Fibroblast of peridontal ligament (primary cell): ENCODE results near the gene TMEM53.
A peak's percentile ranks its signal among the peaks of the same experiment; 100 is the strongest.

Experiments used
- DNase-seq: peaks from one replicate; pipeline ENCODE4 v3.0.0-alpha.2; 2010; ENCODE audit errors: extremely low read depth

The TMEM53 gene

DNA sequence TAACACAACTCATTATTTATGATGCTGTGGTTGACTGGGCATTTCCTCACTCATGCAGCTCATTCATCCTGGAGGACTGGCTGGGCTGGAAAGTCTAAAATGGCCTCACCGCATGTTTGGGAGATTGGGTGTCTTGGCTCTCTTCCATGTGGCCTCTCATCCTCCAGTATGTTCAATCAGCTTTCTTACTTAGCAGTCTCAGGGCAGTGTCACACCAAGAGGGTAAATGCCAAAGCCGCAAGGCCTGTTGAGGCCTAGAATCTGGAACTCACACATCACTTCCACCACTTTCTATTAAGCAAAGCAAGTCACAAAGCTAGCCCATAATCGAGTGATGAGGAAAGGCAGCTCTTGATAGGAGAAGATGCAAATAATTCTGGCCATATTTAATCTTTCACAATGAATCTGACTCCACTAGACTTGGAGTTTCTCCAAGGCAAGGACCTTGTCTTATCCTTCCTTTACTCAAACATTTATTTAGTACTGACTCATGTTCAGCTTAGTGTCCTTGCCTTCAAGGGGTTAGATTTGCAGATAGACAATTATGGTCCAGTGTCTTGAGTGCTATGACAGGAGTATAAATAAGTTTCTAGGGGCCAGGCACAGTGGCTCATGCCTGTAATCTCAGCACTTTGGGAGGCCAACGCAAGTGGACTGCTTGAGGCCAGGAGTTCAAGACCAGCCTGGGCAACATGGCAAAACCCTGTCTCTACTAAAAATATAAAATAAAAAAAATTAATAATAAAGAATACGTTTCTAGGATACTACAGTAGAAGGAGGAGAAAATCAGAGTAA is 45.1 kb downstream of the TMEM53 start:
- peak; percentile 95 for DNase-seq

DNA sequence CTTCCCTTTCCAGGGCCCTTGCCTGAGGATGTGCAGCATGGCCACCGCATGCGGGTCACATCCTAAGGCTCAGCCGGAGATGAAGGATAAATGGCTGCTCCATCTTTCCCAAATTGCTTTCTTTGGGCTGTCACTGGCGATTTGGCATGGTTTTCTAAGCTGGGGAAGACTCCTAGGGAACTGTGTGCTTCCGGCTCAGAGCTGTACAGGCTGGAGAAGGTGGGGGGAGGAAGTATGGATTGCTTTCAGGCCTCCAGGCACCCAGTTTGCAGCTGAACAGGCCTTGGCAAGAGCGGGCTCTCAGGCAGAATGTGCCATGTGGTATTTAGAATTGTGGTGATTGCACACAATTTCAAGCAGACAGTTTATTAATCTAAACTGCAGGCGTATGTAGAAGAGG is 48.9 kb downstream of the TMEM53 start:
- DNase-seq: no peak

DNA sequence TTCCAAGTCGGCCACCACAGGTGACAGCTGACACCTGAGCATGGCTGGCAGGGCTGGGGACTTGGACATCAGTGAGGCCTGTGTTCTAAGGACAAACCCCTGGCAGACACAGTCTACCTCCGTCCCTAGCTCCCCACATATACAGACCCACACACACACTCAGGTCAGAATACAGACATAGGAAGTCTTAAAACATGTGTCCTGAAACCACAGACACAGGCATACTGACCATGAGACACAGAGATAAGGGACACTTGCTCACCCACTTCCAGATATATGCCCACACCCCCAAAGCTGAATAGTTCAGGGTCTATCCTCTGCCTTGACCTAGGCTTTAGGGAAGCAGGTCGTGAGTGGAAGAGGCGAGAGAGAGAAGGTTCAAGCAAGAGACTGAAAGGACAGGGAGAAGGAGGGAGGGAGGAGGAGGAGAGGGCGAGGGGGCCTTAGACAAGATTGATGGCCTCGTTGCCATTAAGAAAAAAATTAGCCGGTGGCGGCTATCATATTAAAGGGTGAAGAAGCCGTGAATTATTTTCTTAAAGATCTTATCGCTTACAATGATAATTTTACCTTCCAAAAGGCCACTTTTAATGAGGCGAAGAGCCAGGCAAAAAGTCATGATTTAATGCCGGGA is 49.9 kb downstream of the TMEM53 start:
- DNase-seq: no peak

DNA sequence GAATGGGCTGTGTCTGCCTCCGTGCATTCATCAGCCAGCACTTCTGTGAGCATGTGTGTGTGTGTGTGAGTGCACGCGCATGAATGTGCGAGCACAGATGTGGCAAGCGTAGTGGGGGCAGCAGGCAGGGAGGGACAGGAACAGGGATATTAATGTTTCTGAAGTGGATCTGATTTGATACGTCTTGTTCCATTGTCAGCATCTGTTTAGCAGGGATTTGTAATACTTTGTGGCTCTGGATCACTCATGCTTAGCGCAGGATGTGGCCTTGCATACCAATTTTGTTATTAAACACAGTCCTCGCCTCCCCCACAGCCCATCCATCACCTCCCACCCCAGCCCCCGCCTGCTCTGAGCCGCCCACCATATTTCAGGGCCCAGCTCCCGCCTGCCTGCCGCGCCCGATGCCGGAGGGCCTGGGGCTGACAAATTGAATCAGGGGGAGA is 52.4 kb downstream of the TMEM53 start:
- no peak for DNase-seq

DNA sequence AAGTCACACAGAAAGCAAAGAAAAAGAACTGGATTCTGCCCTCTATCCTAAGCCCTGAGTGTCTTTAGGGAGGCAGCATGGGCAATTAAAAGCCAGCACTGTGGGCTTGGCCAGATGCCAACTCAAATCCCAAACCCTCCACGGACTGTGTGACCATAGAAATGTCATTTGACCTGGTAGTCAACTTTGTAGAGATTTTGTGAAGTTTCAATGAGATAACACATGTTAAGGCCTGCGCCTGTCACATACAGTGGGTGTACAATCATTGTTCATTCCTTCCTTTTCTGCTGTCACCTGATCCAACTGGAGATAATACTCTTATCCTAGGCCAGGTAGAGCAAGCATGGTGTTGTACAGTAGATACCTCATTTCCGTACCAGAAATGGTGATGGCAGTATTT is 54.2 kb downstream of the TMEM53 start:
- DNase-seq: no peak

DNA sequence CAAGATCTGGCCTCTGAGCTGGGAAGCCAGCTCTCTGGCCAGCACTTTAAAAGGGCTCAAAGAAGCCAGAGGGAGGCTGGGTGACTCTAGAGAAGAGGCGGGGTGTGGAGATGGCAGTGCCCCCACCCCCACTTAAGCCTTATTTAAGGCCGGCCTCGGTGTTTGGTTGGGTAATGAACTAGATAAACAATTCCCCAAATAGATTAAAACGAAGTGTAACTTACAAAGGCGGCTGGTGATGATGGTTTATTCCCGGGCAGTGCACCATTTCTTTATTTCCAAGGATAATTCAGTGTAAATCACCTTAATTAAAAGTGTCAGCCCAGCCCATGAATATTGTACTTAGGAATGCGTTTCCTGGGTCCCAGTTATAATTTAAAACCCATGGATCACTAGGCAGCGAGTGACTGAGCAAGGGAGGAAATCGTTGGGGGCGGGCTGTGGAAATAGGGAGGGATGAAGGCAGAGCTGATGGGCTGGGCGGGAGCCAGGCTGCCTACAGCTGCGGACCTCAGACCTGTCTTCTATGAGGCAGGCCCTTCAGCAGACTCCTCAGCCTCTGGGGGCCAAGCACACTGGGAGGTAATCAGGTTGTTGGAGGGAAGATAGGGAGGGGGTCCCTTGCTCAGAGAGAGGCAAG is 54.9 kb downstream of the TMEM53 start:
- DNase-seq: peak; percentile 76

DNA sequence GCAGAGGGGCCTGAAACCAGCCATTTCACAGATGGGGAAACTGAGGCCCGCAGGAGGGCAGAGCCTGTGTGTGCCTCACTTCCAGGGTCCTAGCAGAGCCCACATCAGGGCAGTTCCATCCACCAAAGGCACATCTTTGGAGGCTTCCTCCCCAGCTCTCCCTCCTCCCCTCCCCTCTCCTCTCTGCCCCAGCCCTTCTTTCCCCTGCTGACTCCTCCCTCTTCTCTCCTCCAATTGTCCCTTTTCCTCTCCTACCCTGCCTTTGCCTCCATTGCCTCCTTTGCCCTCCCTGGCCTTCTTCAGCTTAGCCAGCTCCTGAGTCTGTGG is 56.6 kb downstream of the TMEM53 start:
- DNase-seq: no peak

DNA sequence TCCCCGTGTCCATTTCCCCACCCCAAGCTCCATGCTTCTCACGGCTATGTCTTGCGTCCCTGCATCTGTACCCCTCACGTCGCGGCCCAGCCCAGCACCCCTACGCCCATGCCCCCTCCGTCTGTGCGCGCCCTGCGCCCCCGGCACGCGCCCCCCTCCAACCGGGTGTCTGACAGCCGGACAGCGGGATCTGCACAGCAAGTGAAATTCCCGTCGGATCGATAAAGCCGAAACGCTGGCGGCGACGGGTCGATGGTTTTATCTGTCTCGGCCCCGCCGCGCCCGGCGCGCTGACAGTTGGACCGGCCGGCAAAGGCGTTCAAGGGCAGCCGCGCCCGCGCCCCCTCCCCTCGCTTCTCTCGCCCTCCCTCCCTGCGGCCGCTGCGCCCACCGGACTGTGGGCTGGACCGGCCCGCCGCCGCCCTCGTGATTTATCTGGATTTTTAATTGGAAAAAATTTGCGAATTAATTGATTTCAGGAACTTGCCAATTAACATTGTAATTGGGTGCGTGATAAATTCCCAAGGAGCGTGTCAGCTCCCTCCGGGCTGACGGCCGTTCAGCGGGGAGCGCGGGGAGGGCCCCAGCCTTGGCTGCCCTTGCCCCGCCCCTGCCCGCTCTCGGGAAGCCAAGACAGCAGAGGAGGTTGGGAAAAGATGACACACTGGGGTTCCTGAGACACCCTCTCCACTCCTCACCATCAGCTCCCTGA is 57.1 kb downstream of the TMEM53 start:
- DNase-seq: no peak

DNA sequence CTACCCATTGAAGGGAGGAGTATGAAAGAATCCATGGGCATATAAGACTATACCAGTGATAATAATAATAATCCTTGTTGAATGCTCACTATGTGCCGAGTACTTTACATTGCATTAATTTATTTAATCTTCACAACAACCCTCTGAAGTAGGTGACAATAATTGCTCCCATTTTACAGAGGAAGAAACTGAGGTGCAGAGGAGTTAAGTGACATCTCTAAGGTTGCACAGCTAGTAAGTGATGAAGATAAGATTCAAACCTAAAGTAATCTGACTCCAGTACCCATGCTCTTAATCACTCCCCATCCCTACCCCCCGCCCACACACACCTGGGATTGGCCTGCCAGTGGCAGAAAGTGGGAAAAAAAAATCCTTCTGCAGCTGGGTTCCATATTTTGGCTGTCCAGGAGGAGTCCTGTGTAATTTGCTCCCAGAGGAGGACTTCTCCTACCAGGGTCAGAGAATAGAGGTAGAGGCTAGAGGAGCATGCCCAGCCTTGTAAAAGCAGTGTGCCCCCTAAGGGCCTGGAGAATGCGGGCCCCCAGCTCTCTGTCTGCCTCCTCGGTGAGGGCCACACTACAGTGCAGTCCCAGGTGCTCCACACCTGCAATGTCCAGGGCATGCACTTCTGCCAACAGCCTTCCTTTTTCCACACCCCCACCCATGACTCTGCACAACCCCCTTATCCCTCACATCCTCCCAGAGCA is 57.8 kb downstream of the TMEM53 start:
- no peak for DNase-seq

DNA sequence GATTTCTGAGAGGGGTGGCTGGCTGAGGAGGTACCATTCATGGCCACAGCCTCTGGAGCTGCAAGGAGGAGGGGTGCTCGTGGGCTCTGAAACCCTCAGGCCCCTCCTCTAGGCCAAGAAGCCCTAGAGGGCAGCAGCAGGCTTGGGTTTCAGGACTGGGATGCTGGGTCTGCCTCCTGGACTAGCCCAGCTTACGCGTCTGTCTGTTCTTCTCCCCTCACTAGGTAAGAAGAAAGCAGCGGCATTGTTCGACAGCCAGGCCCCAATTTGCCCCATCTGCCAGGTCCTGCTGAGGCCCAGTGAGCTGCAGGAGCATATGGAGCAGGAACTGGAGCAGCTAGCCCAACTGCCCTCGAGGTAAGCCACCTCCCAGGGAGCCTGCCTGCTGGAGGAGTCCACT is 60.3 kb downstream of the TMEM53 start:
- no peak for DNase-seq

DNA sequence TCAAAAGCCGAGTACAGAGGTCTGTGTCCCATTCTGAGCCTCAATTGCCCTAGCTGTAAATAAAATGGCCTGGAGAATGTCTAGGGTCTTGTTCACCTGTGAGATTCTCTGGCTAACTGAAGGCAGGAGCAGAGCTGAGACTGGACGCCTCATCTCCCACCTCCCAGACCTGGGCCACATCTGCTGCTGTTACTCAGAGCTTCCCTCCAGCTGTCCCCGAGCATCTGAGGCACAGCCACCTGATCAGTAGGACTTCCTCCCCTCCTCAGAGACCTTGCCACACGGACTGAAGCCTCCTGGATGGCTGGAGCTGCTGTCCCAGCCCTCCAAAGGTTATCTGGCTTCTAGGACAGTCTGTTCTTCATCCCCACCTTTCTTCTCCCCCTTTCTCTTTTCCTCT is 62.4 kb downstream of the TMEM53 start:
- no peak for DNase-seq

DNA sequence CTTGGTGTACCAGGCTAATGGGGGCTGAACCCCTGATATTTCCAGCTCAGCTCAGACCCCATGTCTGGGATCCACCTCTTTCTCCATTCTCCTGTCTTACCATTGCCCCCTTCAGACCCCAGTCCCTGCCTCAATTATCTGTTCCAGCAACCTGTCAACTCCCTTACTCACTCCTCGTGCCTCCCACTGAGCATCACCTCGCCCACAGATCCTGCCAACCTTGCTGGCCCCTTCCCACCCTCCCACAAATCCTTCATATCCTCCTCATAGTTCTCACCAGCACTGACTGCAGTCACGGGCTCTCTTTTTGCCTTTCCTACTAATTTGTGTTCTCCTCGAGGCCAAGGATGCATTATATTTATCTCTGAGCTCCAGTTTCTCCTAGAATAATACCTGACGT is 62.9 kb downstream of the TMEM53 start:
- no peak for DNase-seq

DNA sequence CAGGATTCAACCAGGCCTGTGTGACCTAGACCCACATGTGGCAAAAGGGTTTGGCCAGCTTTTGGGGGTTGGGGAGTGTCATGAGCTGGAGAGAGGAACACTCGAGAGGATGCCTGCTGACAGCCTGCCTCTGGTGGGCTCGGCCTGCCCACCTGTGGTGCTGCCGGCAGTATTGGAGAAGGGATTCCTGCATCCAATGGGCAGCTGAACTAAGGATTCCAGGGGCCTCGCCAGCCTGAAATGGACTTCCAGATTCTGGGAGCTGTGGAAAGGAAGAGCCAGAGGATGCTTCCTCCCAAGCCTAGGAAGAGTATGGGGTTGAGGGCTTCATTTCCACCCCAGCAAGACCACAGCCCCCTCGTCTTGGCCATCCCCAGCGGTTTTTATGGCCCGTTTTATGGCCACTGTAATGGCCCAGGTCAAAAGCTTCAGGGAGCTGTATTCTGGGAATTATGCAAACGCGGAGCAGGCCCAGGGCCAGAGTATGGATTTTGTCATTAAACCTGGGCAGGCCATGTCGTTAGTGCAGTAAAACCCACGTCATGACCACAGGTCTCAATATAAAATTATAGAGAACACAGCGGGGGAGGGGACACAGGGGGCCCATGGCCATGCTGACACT is 63.6 kb downstream of the TMEM53 start:
- no peak for DNase-seq

DNA sequence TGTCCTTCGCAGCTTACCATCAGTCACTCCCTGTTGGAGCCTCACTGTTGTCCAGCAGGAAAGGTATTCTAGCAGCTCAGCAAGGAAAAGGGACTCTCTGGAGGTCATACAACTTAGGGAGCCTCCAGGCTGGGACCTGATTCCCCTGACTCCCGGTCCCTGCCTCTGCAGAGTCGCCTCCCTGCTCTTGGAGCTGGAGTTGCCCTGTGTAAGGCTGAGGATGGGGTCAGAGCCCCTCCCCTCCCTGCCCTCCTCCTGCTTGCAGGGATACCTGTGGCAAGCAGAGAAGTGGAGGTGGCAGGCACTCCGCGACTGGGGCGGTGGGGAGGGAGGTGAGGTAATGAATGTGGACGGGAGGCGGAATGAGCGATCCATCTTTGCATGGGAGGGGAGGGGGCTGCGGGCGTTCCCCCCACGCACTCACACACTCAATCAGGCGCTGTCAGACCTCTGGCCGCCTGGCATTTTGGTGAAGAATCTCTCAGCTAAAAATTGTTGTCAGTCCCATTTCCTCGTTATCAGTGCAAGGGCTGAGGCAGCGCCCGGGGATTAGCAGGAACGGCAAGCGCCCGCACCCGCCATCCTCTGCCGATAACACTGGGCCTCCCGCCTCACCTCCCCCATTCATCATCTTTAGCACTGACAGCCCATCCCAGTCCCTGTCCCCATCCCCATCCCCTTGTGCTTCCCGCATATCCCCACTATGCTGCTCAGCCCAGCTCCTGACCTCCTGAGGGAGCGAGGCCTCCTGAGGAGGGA is 64.3 kb downstream of the TMEM53 start:
- DNase-seq: no peak

DNA sequence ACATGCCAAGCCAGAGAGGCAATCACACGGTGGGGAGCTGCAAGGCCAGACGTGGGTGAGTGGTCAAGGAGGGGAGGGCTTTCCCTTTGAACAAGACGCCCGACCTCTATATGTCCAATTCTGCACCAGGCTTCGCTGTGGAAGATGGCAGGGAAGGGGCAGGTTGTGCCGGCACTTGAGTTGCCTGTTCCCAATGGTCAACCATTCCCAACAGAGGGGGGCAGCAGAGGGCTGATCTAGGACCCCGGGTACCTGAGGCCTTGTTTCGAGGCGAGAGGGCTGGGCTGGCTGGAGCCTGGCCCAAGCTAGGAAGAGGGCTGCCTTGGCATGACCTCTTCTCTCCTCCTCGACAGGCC is 64.9 kb downstream of the TMEM53 start:
- DNase-seq: peak; percentile 49

DNA sequence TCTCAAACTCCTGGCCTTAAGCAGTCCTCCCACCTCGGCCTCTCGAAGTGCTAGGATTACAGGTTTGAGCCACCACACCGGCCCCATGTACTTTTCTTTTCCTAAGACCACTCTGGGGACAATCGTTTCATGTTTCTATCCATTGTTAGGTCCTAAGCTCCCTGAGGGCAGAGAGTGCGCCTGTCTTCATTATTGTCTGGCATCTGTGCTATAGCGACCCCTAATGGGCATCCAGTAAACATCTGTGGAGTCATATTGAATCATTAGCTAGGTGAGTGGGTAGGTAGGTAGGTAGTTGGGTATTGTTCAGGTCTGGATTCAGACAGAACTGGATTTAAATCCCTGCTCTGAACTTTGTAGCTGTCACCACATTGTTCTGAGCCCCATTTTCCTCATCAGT is 66.1 kb downstream of the TMEM53 start:
- DNase-seq: no peak

DNA sequence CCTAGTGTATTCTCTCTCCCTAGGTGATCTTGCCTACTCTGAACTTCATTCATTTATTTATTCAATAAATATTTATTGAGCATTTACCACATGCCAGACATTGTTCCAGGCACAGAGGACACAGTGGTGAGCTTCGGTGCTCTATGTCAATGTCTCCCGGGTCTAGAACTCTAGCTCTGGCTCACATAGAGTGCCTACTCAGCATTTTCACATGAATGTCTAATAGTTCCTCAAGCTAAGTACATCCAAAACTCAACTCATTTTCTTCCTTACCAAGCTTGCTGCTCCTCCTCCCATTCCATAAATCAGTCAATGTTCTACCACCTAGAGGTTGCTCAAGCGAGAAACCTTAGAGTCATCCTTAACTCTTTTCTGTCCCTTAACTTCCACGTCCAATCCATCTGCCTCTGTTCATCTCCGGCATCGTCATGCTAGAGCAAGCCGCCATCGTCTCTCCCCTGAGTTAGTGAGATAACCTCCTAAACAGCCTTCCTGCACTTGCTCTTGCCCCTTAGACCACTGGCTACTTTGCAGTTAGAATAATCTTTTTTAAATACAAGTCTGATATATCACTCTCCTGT is 67.5 kb downstream of the TMEM53 start:
- DNase-seq: no peak

DNA sequence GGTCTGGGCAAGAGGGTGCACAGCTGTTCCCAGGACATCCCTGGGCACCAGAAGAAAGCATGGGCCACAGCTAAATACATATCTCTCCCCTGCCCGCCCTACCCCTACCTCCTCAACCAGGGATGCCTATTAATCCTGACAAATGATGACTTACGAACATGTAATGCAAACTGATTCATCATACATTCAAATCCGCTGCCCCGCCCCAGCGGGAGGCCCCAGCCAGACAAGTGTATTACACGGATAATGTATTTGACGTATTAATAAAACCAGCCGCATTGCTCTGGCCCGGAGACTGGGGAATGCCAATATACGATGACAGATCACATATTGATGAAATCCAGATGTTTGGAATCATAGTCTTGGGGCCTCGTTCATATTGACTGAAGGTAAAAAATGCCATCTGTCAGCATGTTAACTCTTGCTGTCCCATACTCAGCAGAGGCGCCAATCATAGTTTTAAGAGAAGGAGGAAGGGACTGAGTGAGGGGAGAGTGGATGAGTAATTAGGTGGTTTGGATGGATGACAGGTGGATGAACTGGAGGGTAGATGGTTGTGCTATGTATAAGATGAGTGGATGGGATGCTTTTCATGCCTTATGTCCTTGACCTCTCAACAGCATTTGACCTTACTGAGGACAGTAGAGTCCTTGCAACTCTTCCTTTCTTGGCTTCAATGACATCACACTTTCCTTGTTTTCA is 68.2 kb downstream of the TMEM53 start:
- no peak for DNase-seq

DNA sequence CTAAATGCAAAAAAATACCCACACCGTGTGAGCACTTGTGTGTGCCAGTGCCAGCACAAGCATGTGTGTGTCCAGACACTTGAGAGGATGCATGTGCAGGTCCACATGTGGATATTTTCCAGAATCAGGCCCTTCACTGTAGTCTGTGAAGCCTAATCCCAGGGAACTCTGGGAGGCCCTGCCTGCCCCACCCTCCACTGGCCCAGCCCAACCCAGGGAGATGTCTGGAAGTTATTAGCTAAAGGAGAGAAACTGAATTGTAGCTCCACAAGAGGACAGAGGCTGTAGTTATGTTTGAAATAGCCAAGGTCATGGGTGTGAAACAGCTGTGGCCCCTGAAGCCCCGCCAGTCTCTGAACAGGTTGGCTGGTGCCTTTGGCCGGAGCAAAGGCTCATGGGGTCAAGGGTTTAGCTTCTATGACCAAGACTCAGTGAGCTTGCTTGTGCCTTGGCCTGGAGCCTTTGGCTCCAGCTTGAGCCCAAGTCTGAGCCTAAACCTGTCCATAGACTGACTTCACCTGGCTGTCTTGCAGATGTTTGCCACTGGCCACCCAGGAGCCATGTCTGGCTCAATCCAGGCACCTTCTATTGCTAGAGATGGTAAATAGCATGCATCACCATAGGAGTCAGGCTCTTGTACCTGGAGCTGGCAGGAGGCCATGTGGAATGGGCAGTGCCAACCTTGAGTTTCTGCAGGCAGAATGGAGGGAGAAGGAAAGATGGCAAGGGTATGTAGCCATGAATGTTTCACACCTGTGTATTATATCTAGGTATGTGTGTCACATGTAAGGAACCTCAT is 69.9 kb downstream of the TMEM53 start:
- DNase-seq: no peak
